Measurements from ENCODE around the gene PCDHGB4.

PCDHGB4 gene

DNA sequence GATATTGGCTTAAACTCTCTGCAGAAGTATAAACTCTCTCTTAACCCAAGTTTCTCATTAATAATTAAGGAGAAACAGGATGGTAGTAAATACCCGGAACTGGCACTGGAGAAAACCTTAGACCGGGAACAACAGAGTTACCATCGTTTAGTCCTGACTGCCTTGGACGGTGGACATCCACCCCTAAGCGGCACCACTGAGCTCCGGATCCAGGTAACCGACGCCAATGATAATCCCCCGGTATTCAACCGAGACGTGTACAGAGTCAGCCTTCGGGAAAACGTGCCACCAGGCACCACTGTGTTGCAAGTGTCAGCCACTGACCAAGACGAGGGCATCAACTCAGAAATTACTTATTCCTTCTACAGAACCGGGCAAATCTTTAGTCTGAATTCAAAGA, 11.1 kb downstream of the PCDHGB4 start:
- no peak overlapping the region for H3K27ac ChIP-seq (replicated peaks)
- no peak for DNase-seq (ENCODE audit: low read depth in 1 of 2, low spot score in 1 of 2)
- H3K4me3 ChIP-seq (replicated peaks; ENCODE audit: insufficient read depth, low read length) = no peak overlapping the region
- TF ChIP-seq REST (IDR thresholded peaks at IDR 0.05; ENCODE audit: insufficient replicate concordance, low read depth) = no peak
- no peak for TF ChIP-seq POLR2AphosphoS5 (IDR thresholded peaks at IDR 0.05; ENCODE audit: low read depth)
- no peak for TF ChIP-seq GABPA (IDR thresholded peaks at IDR 0.05; ENCODE audit: low read depth)
- TF ChIP-seq SPI1 (IDR thresholded peaks at IDR 0.05; ENCODE audit: borderline replicate concordance, low read depth) = no peak
- TF ChIP-seq, protein P1, sequence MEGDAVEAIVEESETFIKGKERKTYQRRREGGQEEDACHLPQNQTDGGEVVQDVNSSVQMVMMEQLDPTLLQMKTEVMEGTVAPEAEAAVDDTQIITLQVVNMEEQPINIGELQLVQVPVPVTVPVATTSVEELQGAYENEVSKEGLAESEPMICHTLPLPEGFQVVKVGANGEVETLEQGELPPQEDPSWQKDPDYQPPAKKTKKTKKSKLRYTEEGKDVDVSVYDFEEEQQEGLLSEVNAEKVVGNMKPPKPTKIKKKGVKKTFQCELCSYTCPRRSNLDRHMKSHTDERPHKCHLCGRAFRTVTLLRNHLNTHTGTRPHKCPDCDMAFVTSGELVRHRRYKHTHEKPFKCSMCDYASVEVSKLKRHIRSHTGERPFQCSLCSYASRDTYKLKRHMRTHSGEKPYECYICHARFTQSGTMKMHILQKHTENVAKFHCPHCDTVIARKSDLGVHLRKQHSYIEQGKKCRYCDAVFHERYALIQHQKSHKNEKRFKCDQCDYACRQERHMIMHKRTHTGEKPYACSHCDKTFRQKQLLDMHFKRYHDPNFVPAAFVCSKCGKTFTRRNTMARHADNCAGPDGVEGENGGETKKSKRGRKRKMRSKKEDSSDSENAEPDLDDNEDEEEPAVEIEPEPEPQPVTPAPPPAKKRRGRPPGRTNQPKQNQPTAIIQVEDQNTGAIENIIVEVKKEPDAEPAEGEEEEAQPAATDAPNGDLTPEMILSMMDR (IDR thresholded peaks at IDR 0.05; ENCODE audit: insufficient read depth, low read length) = no peak
- H3K27me3 ChIP-seq (ENCODE audit: insufficient read depth, poor library complexity, severe bottlenecking) = no peaks in the 10 kb centered on the region

GRCh38 chr5:141399555-141400258, 12.2 kb downstream of the PCDHGB4 start:
- no peak for TF ChIP-seq SPI1 (IDR thresholded peaks at IDR 0.05; ENCODE audit: borderline replicate concordance, low read depth)
- TF ChIP-seq, protein P1 (IDR thresholded peaks at IDR 0.05; ENCODE audit: insufficient read depth, low read length) = no peak
- no peak for TF ChIP-seq REST (IDR thresholded peaks at IDR 0.05; ENCODE audit: insufficient replicate concordance, low read depth)
- no peak for TF ChIP-seq POLR2AphosphoS5 (IDR thresholded peaks at IDR 0.05; ENCODE audit: low read depth)
- no peak for TF ChIP-seq GABPA (IDR thresholded peaks at IDR 0.05; ENCODE audit: low read depth)
- H3K27me3 ChIP-seq (ENCODE audit: insufficient read depth, poor library complexity, severe bottlenecking) = no peaks in the 10 kb centered on the region
- H3K4me3 ChIP-seq (replicated peaks; ENCODE audit: insufficient read depth, low read length) = no peak overlapping the region
- no peak overlapping the region for H3K27ac ChIP-seq (replicated peaks)
- DNase-seq (ENCODE audit: low read depth in 1 of 2, low spot score in 1 of 2) = no peak

GRCh38 chr5:141402553-141403243, 15.2 kb downstream of the PCDHGB4 start, which contains the start of gene PCDHGA9:
Gene PCDHGA9 (plus strand): TSS chr5:141402778. CDS start chr5:141402953, 175 bp downstream.
- TF ChIP-seq POLR2AphosphoS5 (IDR thresholded peaks at IDR 0.05; ENCODE audit: low read depth) (no peak), GABPA (IDR thresholded peaks at IDR 0.05; ENCODE audit: low read depth) (no peak), REST (IDR thresholded peaks at IDR 0.05; ENCODE audit: insufficient replicate concordance, low read depth) (no peak)
- TF ChIP-seq, protein P1 (IDR thresholded peaks at IDR 0.05; ENCODE audit: insufficient read depth, low read length) = peak; percentile 36
- H3K4me3 ChIP-seq (replicated peaks; ENCODE audit: insufficient read depth, low read length) = no peak within 1 kb of the TSS
- H3K27me3 ChIP-seq (ENCODE audit: insufficient read depth, poor library complexity, severe bottlenecking) = no peaks in the 10 kb centered on the region
- no peak for DNase-seq (ENCODE audit: low read depth in 1 of 2, low spot score in 1 of 2)
- H3K27ac ChIP-seq (replicated peaks) = no peak within 1 kb of the TSS
